K562 (cell line): ENCODE data around the gene SHANK1. TPM values are rescaled to one million over a fixed set of nuclear protein-coding genes. Genes with fewer than 3 reads are reported as not detected.
A peak's percentile ranks its signal among the peaks of the same experiment; 100 is the strongest.

ENCODE experiments used
- ARHGAP35 ChIP-seq: fragments of 450-650 bp; IDR thresholded peaks from 2 replicates; pipeline ENCODE4 v1.6.1; 2018; ENCODE audit not compliant: partially characterized antibody
- CBFA2T2 ChIP-seq: fragments of 450-650 bp; conservative IDR thresholded peaks from 2 replicates; pipeline ENCODE4 v1.6.1; 2017; ENCODE audit warnings: mild to moderate bottlenecking
- E2F3 ChIP-seq: fragments of 250-450 bp; sonication (Bioruptor Pico); IDR thresholded peaks from 2 replicates; pipeline ENCODE4 v1.4.0; 2020; ENCODE audit warnings: mild to moderate bottlenecking
- E2F5 ChIP-seq: sonication (generic); formaldehyde crosslinking; IDR thresholded peaks from 2 replicates; pipeline ENCODE4 v1.8.0; 2022; ENCODE audit warnings: mild to moderate bottlenecking, missing genetic modification reagents
- E2F8 ChIP-seq: fragments of 450-650 bp; IDR thresholded peaks from 2 replicates; pipeline ENCODE4 v1.7.1; 2018; ENCODE audit warnings: mild to moderate bottlenecking, low read depth; ENCODE audit not compliant: partially characterized antibody
- FOXA1 ChIP-seq: fragments of 450-650 bp; IDR thresholded peaks from 2 replicates; pipeline ENCODE4 v1.6.1; 2016; ENCODE audit warnings: mild to moderate bottlenecking, borderline replicate concordance
- FOXP1 ChIP-seq: sonication (generic); formaldehyde crosslinking; IDR thresholded peaks from 2 replicates; pipeline ENCODE4 v1.8.0; 2022; ENCODE audit warnings: mild to moderate bottlenecking, missing genetic modification reagents
- GABPB2 ChIP-seq: fragments of 250-450 bp; sonication (Bioruptor Pico); conservative IDR thresholded peaks from 2 replicates; pipeline ENCODE4 v1.5.1; 2021; ENCODE audit warnings: mild to moderate bottlenecking
- GTF2A2 ChIP-seq: IDR thresholded peaks from 2 replicates; pipeline ENCODE4 v1.6.1; 2016; ENCODE audit warnings: mild to moderate bottlenecking, missing genetic modification characterization, missing compliant biosample characterization
- ILF3 ChIP-seq: fragments of 450-650 bp; IDR thresholded peaks from 2 replicates; pipeline ENCODE4 v1.6.1; 2018; ENCODE audit warnings: antibody characterized with exemption, mild to moderate bottlenecking, moderate library complexity, borderline replicate concordance
- MYNN ChIP-seq, 2 experiments: sonication (generic); formaldehyde crosslinking in 1 of 2; IDR thresholded peaks; 2 replicates each; pipeline versions ENCODE4 v1.5.0 to v1.6.1; 2016 to 2020; ENCODE audit warnings: antibody characterized with exemption in 1 of 2, missing genetic modification reagents in 1 of 2
- PHF8 ChIP-seq: fragments of 200-600 bp; sonication (generic); IDR thresholded peaks from 2 replicates; pipeline ENCODE4 v1.6.1; 2012; ENCODE audit warnings: mixed run types, mild to moderate bottlenecking, inconsistent platforms, low read length, moderate library complexity, borderline replicate concordance
- POLR2B ChIP-seq: fragments of 450-650 bp; IDR thresholded peaks from 2 replicates; pipeline ENCODE4 v1.6.1; 2018; ENCODE audit warnings: low read depth; ENCODE audit not compliant: partially characterized antibody
- POLR2G ChIP-seq: fragments of 200-400 bp; formaldehyde crosslinking; IDR thresholded peaks from 2 replicates; pipeline ENCODE4 v1.6.1; 2017; ENCODE audit warnings: low read depth, mild to moderate bottlenecking, antibody characterized with exemption, low read length, moderate library complexity
- RAD21 ChIP-seq, 2 experiments: fragments of 250-450 bp in 1 of 2; fragments of 450-650 bp in 1 of 2; sonication (Bioruptor Pico) in 1 of 2; formaldehyde crosslinking in 1 of 2; IDR thresholded peaks in 1 of 2; conservative IDR thresholded peaks in 1 of 2; 2 replicates each; pipeline versions ENCODE4 v1.4.0 to v1.8.0; 2020 to 2022; ENCODE audit warnings: mild to moderate bottlenecking in 2 of 2, moderate library complexity in 1 of 2
- RBM14 ChIP-seq: fragments of 200-400 bp; formaldehyde crosslinking; IDR thresholded peaks from 2 replicates; pipeline ENCODE4 v1.6.1; 2018; ENCODE audit warnings: low read depth, mild to moderate bottlenecking, low read length, moderate library complexity, borderline replicate concordance; ENCODE audit not compliant: insufficient read depth
- TRIM24 ChIP-seq, 2 experiments: fragments of 450-650 bp; IDR thresholded peaks; 2 replicates each; pipeline ENCODE4 v1.6.1; 2016
- ZBTB9 ChIP-seq: fragments of 450-650 bp; formaldehyde crosslinking; IDR thresholded peaks from 2 replicates; pipeline ENCODE4 v1.4.0; 2020; ENCODE audit warnings: mild to moderate bottlenecking, moderate library complexity
- ZC3H8 ChIP-seq: fragments of 450-650 bp; IDR thresholded peaks from 2 replicates; pipeline ENCODE4 v1.6.1; 2017
- ZNF146 ChIP-seq: IDR thresholded peaks from one replicate; pipeline ENCODE4 v1.6.1; 2018; ENCODE audit warnings: missing compliant biosample characterization; ENCODE audit not compliant: unreplicated experiment
- ZNF197 ChIP-seq: fragments of 200-800 bp; sonication (Bioruptor generic); IDR thresholded peaks from 2 replicates; pipeline ENCODE4 v1.6.1; 2016; ENCODE audit warnings: low read depth, missing genetic modification characterization, missing compliant biosample characterization
- ZNF311 ChIP-seq: fragments of 250-450 bp; sonication (Bioruptor Pico); IDR thresholded peaks from 2 replicates; pipeline ENCODE4 v1.4.0; 2020; ENCODE audit warnings: mild to moderate bottlenecking, moderate library complexity
- ZNF347 ChIP-seq: fragments of 450-650 bp; formaldehyde crosslinking; IDR thresholded peaks from 2 replicates; pipeline ENCODE4 v1.4.0; 2020; ENCODE audit warnings: low read depth, mild to moderate bottlenecking, moderate library complexity
- ZNF589 ChIP-seq: fragments of 200-800 bp; sonication (Bioruptor generic); IDR thresholded peaks from 2 replicates; pipeline ENCODE4 v1.6.1; 2016; ENCODE audit warnings: low read depth, missing genetic modification characterization, missing compliant biosample characterization
- ZNF766 ChIP-seq: fragments of 200-800 bp; sonication (Bioruptor generic); conservative IDR thresholded peaks from 2 replicates; pipeline ENCODE4 v1.6.1; 2016; ENCODE audit warnings: missing genetic modification characterization, missing compliant biosample characterization
- polyA plus RNA-seq, 8 experiments: library from polyadenylated mRNA; depleted of rRNA in 4 of 8; stranded (reverse) in 5 of 8; unstranded in 3 of 8; fragments of >200 nt; fragmentation: Nextera tagmentation in 2 of 8; fragmentation: Illumina TruSeq in 1 of 8; extraction: Ambion mirVana in 2 of 8; extraction: Trizol in 1 of 8; gene quantifications; 2 replicates each; pipeline versions ENCODE4 v1.2.1 to v1.2.3, GENCODE V29; 2011 to 2014; ENCODE audit warnings: inconsistent platforms in 1 of 8, missing spikeins in 1 of 8
- total RNA-seq, 7 experiments: library from RNA; depleted of rRNA in 6 of 7; stranded (reverse); fragments of >200 nt in 6 of 7; fragmentation: Illumina TruSeq in 2 of 7; extraction: Trizol in 2 of 7; gene quantifications; 2 replicates each; pipeline versions ENCODE4 v1.2.1 to v1.2.3, GENCODE V29; 2011 to 2021; ENCODE audit warnings: low replicate concordance in 1 of 7

SHANK1 gene
- total and polyA plus RNA-seq, 9 of the 15 experiments (the other 6 are each of a cell fraction or from before 2014, with no cell fraction given), result 0.33 to 1.3 (median 0.55) TPM; not detected in 2

- TF ChIP-seq FOXP1 (CRISPR knock-in tag) (no peak), E2F3 (no peak), E2F8 (no peak), ZC3H8 (no peak), ZBTB9 (no peak), E2F5 (no peak), TRIM24 (IDR thresholded peaks at IDR 0.05) (no peak), RAD21 (CRISPR knock-in tag; conservative IDR thresholded peaks at IDR 0.05 in 1 of 2, IDR thresholded peaks at IDR 0.05 in 1 of 2) (no peak), POLR2B (peak; percentile 3), GABPB2 (no peak), PHF8 (no peak), MYNN (IDR thresholded peaks at IDR 0.05) (no peak), MYNN (CRISPR knock-in tag; IDR thresholded peaks at IDR 0.05) (no peak), ILF3 (no peak), GTF2A2 (tag) (no peak), ZNF197 (CRISPR knock-in tag) (no peak), ZNF766 (CRISPR knock-in tag) (no peak), CBFA2T2 (no peak), ZNF146 (CRISPR knock-in tag) (no peak), POLR2G (peak; percentile 79), ARHGAP35 (no peak), ZNF347 (CRISPR knock-in tag) (no peak), FOXA1 (no peak), RBM14 (no peak), ZNF311 (CRISPR knock-in tag) (no peak), ZNF589 (no peak)
Observed at GRCh38 chr19:50661766-50662650, 57.6 kb downstream of the SHANK1 start (continued).
